HCT116 (cell line): Measurements from ENCODE around the gene F2R.

Experiments
- POLR2AphosphoS5 ChIP-seq: IDR thresholded peaks from 2 replicates; pipeline ENCODE4 v1.6.1; 2011; ENCODE audit warnings: mild to moderate bottlenecking, low read depth, low read length, moderate library complexity
- TF ChIP-seq, protein P1 (sequence below): IDR thresholded peaks from 2 replicates; pipeline ENCODE4 v1.6.1; 2012; ENCODE audit warnings: low read depth

DNA sequence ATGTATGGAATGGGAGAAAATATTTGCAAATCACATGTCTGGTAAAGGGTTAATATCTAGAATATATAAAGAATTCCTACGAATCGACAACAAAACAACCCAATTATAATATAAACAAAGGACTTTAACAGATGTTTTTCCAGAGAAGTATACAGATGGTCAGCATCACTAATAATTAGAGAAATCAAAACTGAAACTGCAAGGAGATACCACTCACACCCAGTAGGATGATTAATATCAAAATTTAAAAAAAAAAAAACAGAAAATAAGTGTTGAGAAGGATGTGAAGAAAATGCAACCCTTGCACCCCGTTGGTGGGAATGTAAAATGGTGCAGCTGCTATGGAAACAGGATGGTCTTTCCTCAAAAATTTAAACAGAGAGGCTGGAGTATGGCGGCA, 34.6 kb upstream of the F2R start:
- TF ChIP-seq, protein P1, sequence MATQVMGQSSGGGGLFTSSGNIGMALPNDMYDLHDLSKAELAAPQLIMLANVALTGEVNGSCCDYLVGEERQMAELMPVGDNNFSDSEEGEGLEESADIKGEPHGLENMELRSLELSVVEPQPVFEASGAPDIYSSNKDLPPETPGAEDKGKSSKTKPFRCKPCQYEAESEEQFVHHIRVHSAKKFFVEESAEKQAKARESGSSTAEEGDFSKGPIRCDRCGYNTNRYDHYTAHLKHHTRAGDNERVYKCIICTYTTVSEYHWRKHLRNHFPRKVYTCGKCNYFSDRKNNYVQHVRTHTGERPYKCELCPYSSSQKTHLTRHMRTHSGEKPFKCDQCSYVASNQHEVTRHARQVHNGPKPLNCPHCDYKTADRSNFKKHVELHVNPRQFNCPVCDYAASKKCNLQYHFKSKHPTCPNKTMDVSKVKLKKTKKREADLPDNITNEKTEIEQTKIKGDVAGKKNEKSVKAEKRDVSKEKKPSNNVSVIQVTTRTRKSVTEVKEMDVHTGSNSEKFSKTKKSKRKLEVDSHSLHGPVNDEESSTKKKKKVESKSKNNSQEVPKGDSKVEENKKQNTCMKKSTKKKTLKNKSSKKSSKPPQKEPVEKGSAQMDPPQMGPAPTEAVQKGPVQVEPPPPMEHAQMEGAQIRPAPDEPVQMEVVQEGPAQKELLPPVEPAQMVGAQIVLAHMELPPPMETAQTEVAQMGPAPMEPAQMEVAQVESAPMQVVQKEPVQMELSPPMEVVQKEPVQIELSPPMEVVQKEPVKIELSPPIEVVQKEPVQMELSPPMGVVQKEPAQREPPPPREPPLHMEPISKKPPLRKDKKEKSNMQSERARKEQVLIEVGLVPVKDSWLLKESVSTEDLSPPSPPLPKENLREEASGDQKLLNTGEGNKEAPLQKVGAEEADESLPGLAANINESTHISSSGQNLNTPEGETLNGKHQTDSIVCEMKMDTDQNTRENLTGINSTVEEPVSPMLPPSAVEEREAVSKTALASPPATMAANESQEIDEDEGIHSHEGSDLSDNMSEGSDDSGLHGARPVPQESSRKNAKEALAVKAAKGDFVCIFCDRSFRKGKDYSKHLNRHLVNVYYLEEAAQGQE, result no peak
- no peak for TF ChIP-seq POLR2AphosphoS5
